H1 (cell line): ENCODE data around the gene FGF21.

Source experiments
- CHD1 ChIP-seq: IDR thresholded peaks from 2 replicates; pipeline ENCODE4 v1.6.1; 2012; ENCODE audit warnings: low read depth, low read length, improper control_type of control experiment
- CTCF ChIP-seq, 3 experiments: IDR thresholded peaks; 1 replicate in 2 of 3; 2 replicates in 1 of 3; pipeline versions ENCODE4 v1.5.1 to v1.6.1; 2011; ENCODE audit warnings: low read length in 3 of 3, mild to moderate bottlenecking in 3 of 3, inconsistent platforms in 2 of 3, low read depth in 1 of 3, moderate library complexity in 1 of 3; ENCODE audit not compliant: insufficient read depth in 1 of 3; ENCODE audit errors: control extremely low read depth in 1 of 3
- POLR2A ChIP-seq, 2 experiments: IDR thresholded peaks; 1 replicate in 1 of 2; 2 replicates in 1 of 2; pipeline ENCODE4 v1.6.1; 2011; ENCODE audit warnings: low read depth in 2 of 2, low read length in 2 of 2, mild to moderate bottlenecking in 2 of 2; ENCODE audit errors: control extremely low read depth in 1 of 2
- RBBP5 ChIP-seq: IDR thresholded peaks from 2 replicates; pipeline ENCODE4 v1.7.1; 2012; ENCODE audit warnings: low read depth, mild to moderate bottlenecking, inconsistent platforms, low read length, moderate library complexity, borderline replicate concordance
- ZNF274 ChIP-seq: IDR thresholded peaks from 2 replicates; pipeline ENCODE4 v1.7.0; 2012; ENCODE audit warnings: low read length, borderline replicate concordance; ENCODE audit errors: extremely low read depth

- no peak for TF ChIP-seq POLR2A (IDR thresholded peaks at IDR 0.05; ENCODE audit: control extremely low read depth in 1 of 2, low read depth in 2 of 2, low read length in 2 of 2)
- TF ChIP-seq CTCF (IDR thresholded peaks at IDR 0.05; ENCODE audit: control extremely low read depth in 1 of 3, insufficient read depth in 1 of 3, low read depth in 1 of 3, low read length in 3 of 3), result no peak
- no peak for TF ChIP-seq ZNF274
- no peak for TF ChIP-seq RBBP5
- TF ChIP-seq CHD1, result no peak
These were observed 3.4 kb upstream of the FGF21 start for GRCh38 chr19:48751845-48752495.
